ENCODE results near the gene LAPTM5.
A peak's percentile ranks its signal among the peaks of the same experiment; 100 is the strongest.
"Not testable (repeated sequence)": the region's sequence is repeated elsewhere in the genome, so short reads cannot be mapped to it uniquely, and the experiment has no call there.

LAPTM5 gene

GRCh38 chr1:30771005-30771404, 13.4 kb upstream of the LAPTM5 start:
- no peak for DNase-seq (ENCODE audit: low read depth, low spot score)

DNA sequence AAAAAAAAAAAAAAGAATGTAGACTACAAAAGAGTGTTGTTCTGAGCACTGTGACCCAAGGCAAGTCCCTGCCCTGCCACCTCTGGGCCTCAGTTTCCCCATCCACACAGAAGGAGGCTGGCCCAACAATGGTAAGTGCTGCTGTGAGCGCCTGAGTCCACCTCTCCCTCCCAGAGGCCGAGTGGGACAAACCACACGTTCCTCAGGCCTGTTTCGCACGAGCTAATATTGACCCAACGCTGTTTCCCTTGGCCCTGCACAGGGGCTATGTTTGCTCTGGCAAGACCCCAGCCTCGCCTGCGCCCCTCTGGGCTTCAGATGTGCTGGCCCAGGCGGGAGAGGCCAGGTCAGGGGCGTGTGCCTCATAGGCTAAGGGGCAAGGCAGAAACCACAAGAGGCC, 12.6 kb upstream of the LAPTM5 start:
- DNase-seq (ENCODE audit: low read depth, low spot score): no peak

DNA sequence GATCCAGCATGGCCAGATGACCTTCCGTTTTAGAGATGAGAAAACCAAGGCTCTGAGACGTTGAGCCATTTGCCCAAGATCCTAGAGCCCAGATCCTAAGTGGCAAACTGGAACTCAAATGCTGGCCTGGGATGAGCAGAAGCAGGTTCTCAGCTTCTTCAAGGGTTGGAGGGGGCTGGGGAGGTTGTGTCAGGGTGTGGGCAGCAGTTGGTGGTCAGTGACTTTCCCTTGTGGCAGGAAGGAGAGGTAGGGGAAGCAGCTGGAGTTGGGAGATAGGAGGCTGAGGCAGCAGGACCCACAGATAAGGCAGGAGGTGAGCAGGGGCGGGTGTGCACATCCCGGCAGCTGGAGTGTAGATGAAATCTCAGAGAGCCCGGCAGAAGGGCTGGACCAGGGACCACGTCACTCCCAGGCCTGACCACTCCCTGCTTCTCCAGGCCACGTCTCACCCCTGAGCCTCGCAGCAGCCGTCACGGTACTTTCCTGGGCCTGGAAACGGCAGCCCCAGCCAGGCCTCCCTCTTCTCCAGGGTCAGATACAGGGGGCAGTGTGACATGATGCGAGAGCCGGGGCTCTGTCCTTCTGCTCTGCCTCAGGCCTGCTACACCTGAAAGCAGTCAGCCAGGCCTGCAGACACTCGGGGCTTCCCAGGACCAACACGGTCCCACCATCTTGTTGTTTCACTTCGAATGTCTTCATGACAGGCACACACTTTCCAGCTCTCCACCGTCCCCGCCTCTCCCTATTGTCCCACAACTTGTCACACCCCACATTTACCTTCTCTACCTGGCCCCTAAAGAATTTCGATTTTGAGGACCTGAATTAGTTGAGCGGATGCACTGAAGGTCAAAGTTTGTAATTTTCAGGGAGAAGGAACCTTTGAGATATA, 11.5 kb upstream of the LAPTM5 start:
- DNase-seq (ENCODE audit: low read depth, low spot score): no peak

- DNase-seq (ENCODE audit: low read depth, low spot score): no peak
Observed at GRCh38 chr1:30768159-30768829, 10.7 kb upstream of the LAPTM5 start.

GRCh38 chr1:30766948-30767347, 9.4 kb upstream of the LAPTM5 start:
- DNase-seq (ENCODE audit: low read depth, low spot score): not testable (repeated sequence)

GRCh38 chr1:30765556-30766434, 8.2 kb upstream of the LAPTM5 start:
- no peak for DNase-seq (ENCODE audit: low read depth, low spot score)

DNA sequence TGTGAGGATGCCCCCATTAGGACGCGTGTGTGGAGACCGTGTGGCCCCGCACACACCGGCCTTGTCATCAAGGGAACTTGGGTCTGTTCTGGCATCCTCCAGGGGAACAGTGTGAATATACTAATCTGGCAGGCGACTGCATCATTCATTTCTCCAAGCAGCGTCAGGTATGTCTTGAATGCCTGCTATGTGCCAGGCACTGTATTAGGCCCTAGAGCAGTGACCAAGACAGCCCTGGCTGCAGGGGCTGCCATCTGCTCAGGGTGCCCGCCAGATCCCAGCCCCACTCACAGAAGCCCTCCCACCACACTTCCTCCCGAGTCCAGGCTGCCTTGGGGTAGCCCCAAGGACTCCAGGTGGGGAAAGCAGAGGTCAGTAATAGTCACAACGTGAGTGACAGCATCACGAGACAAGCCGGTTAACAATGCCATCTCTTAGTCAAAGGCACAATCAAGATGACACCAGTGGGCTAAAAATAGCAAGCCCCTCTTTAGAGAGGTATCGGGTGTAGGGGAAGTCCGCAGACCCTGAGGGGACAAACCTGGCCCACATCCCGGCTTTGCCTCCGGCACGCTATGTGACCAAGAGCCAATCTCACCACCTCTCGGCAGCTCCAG, 7.5 kb upstream of the LAPTM5 start:
- DNase-seq (ENCODE audit: low read depth, low spot score): no peak

GRCh38 chr1:30764396-30764795, 6.8 kb upstream of the LAPTM5 start:
- no peak for DNase-seq (ENCODE audit: low read depth, low spot score)

DNA sequence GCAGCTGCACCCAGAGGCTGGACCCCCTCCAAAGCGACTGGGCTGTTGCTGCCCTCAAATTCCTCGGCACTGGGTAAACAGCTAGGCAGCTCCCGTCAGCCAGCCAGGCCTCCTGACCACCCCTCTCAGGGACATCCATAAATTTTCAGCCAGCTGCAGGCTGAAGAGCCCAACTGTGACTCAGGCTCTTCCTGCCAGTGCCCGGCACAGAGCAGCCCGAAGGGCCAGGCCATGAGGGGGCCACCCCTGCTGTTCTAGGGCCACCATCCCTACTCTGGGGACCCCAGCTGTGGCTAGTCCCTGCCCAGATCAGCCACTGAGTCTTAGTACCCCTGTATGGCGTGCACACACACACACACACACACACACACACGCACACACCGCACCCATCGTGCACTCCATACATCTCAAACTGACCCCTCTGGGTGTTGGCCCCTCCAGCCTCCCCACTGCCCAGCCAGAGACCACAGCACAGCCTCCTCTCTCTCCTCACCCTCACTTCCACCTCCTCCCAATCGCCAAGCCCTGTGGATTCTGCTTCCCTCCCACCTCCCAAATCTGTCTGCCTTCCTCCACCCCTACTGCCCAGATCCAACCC, 6.2 kb upstream of the LAPTM5 start:
- DNase-seq (ENCODE audit: low read depth, low spot score): peak; percentile 87

- DNase-seq (ENCODE audit: low read depth, low spot score): peak; percentile 18
Observed at GRCh38 chr1:30762930-30763650, 5.5 kb upstream of the LAPTM5 start.

GRCh38 chr1:30762152-30762929, 4.8 kb upstream of the LAPTM5 start:
- peak; percentile 33 for DNase-seq (ENCODE audit: low read depth, low spot score)

GRCh38 chr1:30761381-30762151, 4.0 kb upstream of the LAPTM5 start:
- peak; percentile 73 for DNase-seq (ENCODE audit: low read depth, low spot score)

DNA sequence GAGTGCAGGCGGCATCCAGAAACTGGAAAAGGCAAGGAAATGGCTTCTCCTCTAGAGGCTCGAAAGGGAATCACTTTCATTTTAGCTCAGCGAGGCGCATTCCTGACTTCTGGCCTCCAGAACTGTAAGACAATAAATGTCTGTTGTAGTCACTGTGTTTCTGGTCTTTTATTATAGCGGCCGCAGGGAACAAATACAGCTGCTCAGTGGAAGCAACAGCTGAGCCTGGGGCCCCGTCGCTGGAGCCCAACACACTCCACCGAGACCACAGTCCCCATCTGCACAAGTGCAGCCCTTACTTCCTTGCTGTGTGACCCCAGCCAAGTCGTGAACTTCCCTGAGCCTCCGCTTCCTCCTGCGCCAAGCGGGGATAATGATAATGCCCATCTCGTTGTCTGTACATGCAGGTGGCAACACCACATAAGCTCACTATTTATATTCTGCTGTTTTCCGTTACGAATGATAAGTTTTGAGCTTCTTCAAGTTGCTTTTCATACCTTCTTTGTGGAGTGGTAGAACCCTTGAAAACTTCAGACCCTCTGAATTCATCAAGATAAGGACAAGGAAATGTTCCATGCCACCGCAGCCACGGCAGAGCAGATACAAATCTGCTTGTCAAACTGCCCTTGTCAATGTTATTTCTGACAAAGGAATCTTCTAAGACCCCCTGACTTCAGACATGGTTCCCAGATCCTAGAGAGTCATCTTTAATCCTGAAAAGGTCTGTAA, 3.2 kb upstream of the LAPTM5 start:
- DNase-seq (ENCODE audit: low read depth, low spot score): no peak

DNA sequence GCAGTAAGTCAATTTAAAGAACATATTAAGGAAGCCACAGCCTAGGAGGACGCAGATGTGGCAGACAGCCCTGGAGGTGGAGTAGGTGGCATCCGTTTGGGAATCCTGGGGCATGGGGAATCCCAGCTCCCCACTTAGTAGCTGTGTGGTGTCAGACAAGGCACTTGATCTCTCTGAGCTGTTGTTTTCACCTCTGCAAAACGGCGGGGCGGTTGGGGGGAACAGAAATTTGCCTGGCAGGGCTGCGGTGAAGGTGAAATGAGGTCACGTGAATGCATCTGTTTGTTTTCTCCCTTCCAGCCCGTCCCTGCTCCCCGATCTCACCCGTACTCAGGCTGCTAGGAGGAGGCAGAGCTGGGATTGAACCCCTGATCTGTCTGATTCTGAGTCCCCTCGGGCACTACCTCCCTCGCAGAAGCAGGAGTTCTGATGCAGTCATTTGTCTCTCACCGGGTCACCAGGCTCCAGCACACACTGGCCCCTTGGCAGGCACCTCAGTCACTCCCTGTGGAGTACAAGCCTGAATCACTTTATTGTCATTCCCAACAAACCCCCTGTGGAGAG, 2.2 kb upstream of the LAPTM5 start:
- DNase-seq (ENCODE audit: low read depth, low spot score): no peak

- no peak for DNase-seq (ENCODE audit: low read depth, low spot score)
Observed at GRCh38 chr1:30758785-30759380, 1.3 kb upstream of the LAPTM5 start.

- no peak for DNase-seq (ENCODE audit: low read depth, low spot score)
Observed at GRCh38 chr1:30758121-30758688, 631 bp upstream of the LAPTM5 start.

Data from astrocyte of the hippocampus (primary cell).